Neural progenitor cell (in vitro differentiated cells): ENCODE data around the gene FLT3. TPM values are rescaled to one million over a fixed set of nuclear protein-coding genes. Genes with fewer than 3 reads are reported as not detected.

Experiments
- DNase-seq: peaks from one replicate; pipeline ENCODE4 v3.0.0-alpha.2; 2016; ENCODE audit warnings: low spot score
- H2AFZ ChIP-seq: fragments of 200-600 bp; sonication (generic); replicated peaks from 2 replicates; pipeline ENCODE4 v1.6.1; 2016; ENCODE audit warnings: antibody characterized with exemption
- H3F3A ChIP-seq: fragments of 200-600 bp; sonication (generic); 2 replicates; pipeline ENCODE4 v1.6.1; 2016; ENCODE audit warnings: antibody characterized with exemption, low read depth
- H3K27ac ChIP-seq: fragments of 200-600 bp; sonication (generic); 2 replicates; pipeline ENCODE4 v1.5.1; 2016; ENCODE audit warnings: mild to moderate bottlenecking
- H3K27me3 ChIP-seq: fragments of 200-600 bp; sonication (generic); 2 replicates; pipeline ENCODE4 v1.6.1; 2016; ENCODE audit warnings: mild to moderate bottlenecking, moderate library complexity
- H3K36me3 ChIP-seq: fragments of 200-600 bp; sonication (generic); 2 replicates; pipeline ENCODE4 v1.5.1; 2016
- H3K4me1 ChIP-seq: fragments of 200-600 bp; sonication (generic); 2 replicates; pipeline ENCODE4 v1.6.1; 2016; ENCODE audit warnings: mixed run types
- H3K4me2 ChIP-seq: fragments of 200-600 bp; sonication (generic); 2 replicates; pipeline ENCODE4 v1.6.1; 2016
- H3K4me3 ChIP-seq: fragments of 200-600 bp; sonication (generic); 2 replicates; pipeline ENCODE4 v1.5.1; 2016
- H3K79me2 ChIP-seq: fragments of 200-600 bp; sonication (generic); 2 replicates; pipeline ENCODE4 v1.6.1; 2016; ENCODE audit warnings: low read depth
- H3K9ac ChIP-seq: fragments of 200-600 bp; sonication (generic); 2 replicates; pipeline ENCODE4 v1.6.1; 2016
- H3K9me3 ChIP-seq: fragments of 200-600 bp; sonication (generic); 2 replicates; pipeline ENCODE4 v1.5.1; 2016; ENCODE audit warnings: low read depth
- H4K20me1 ChIP-seq: fragments of 200-600 bp; sonication (generic); 2 replicates; pipeline ENCODE4 v1.6.1; 2016; ENCODE audit warnings: low read depth
- H3K27ac Mint-ChIP-seq: 3 replicates; pipeline ENCODE4 v1.8.0; 2021; ENCODE audit warnings: mixed read lengths
- H3K27me3 Mint-ChIP-seq: 2 replicates; pipeline ENCODE4 v1.8.0; 2022; ENCODE audit warnings: low read depth, mild to moderate bottlenecking, inconsistent platforms, moderate library complexity, mixed read lengths; ENCODE audit not compliant: insufficient read depth
- H3K36me3 Mint-ChIP-seq: 3 replicates; pipeline ENCODE4 v1.8.0; 2021; ENCODE audit warnings: mixed read lengths
- H3K4me1 Mint-ChIP-seq: 3 replicates; pipeline ENCODE4 v1.8.0; 2021; ENCODE audit warnings: mixed read lengths
- H3K4me3 Mint-ChIP-seq: 3 replicates; pipeline ENCODE4 v1.8.0; 2021; ENCODE audit warnings: mild to moderate bottlenecking, moderate library complexity, mixed read lengths
- H3K9me3 Mint-ChIP-seq: 3 replicates; pipeline ENCODE4 v1.8.0; 2020; ENCODE audit warnings: mixed read lengths
- CTCF ChIP-seq: fragments of 200-600 bp; sonication (generic); IDR thresholded peaks from 2 replicates; pipeline ENCODE4 v1.5.1; 2017; ENCODE audit warnings: antibody characterized with exemption, mild to moderate bottlenecking
- EZH2 ChIP-seq: fragments of 200-600 bp; sonication (generic); IDR thresholded peaks from 2 replicates; pipeline ENCODE4 v1.6.1; 2017; ENCODE audit warnings: antibody characterized with exemption, mild to moderate bottlenecking, moderate library complexity
- EZH2phosphoT487 ChIP-seq: fragments of 200-600 bp; sonication (generic); IDR thresholded peaks from 2 replicates; pipeline ENCODE4 v1.6.1; 2017; ENCODE audit warnings: antibody characterized with exemption
- total RNA-seq: library from RNA; depleted of rRNA; stranded (reverse); fragments of >200 nt; gene quantifications from 2 replicates; pipeline ENCODE4 v1.2.3, GENCODE V29; 2015; ENCODE audit warnings: low replicate concordance

FLT3 gene
- total RNA-seq, 1 donor from 2014 or later, result 0.58 TPM

DNA sequence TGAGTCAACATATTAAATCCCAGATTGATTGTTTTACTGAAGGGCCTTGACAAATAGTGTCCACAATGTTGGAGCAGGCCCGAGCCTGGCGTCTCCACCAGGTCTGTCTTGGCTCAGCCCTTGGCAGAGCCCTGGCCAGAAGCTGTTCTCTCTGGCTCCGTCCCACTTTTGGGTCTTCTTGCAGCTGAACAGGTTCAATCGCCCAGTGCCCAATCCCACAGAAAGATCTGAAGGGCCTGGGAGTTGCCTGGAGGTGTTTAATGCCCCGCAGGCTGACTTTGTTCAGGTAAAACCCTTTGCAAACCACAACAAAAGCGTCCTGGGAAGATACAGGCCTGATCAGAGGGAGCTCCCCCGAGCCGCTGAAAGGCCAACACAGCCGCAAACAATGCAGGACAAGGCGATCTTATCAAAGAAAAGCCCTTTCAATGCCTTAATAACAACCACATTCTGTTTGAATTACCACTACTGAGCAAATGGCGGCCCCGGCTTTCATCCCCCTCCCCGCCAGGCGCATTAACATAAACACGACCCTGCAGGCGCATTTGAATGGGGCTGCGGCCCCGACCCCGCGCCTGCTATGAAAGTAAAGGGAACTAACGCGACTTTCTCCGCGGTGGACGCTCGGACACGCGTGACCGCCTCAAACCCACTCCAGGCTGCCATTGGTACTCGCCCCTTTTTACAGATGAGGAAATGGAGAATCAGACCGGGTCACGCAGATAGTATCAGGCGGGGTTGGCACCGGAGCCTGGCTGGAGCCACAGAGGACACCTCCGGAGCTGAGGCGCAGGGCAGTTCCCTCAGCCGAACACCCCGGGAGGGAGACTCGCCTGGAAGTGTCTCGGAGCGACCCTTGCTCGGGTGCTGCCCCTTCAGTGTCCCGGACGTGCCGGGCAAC, 134.4 kb downstream of the FLT3 start:
- Mint-ChIP-seq H3K4me3 (peak overlapping the region; percentile 66), H3K4me1 (peaks cover 32% of the 10 kb centered on the region), H3K27me3 (peaks cover 89% of the 10 kb centered on the region), H3K27ac (no peak overlapping the region), H3K36me3 (no peaks in the 10 kb centered on the region), H3K9me3 (no peaks in the 10 kb centered on the region)
- Histone ChIP-seq H3K4me2 (peak overlapping the region; percentile 66), H4K20me1 (peaks cover 100% of the 10 kb centered on the region), H3K4me3 (peak overlapping the region; percentile 34), H3K9me3 (no peaks in the 10 kb centered on the region), H3F3A (peaks cover 38% of the 10 kb centered on the region), H3K4me1 (peaks cover 41% of the 10 kb centered on the region), H3K79me2 (no peaks in the 10 kb centered on the region), H3K9ac (no peak overlapping the region), H2AFZ (no peak overlapping the region), H3K27ac (no peak overlapping the region), H3K36me3 (no peaks in the 10 kb centered on the region), H3K27me3 (peaks cover 100% of the 10 kb centered on the region)
- TF ChIP-seq CTCF (no peak), EZH2phosphoT487 (peak; percentile 72), EZH2 (peak; percentile 85)
- DNase-seq, result peak; percentile 87

- Mint-ChIP-seq H3K9me3 (no peaks in the 10 kb centered on the region), H3K27me3 (peaks cover 86% of the 10 kb centered on the region), H3K36me3 (no peaks in the 10 kb centered on the region), H3K4me1 (peaks cover 27% of the 10 kb centered on the region), H3K4me3 (peak overlapping the region; percentile 66), H3K27ac (no peak overlapping the region)
- H3K9ac ChIP-seq, result no peak overlapping the region
- H3K9me3 ChIP-seq, result no peaks in the 10 kb centered on the region
- no peak for TF ChIP-seq EZH2
- TF ChIP-seq EZH2phosphoT487, result no peak
- TF ChIP-seq CTCF, result no peak
- peak overlapping the region; percentile 66 for H3K4me2 ChIP-seq
- H3K79me2 ChIP-seq, result no peaks in the 10 kb centered on the region
- H3K4me3 ChIP-seq, result no peak overlapping the region
- H3F3A ChIP-seq, result peaks cover 37% of the 10 kb centered on the region
- H3K27ac ChIP-seq, result no peak overlapping the region
- H2AFZ ChIP-seq, result no peak overlapping the region
- peaks cover 35% of the 10 kb centered on the region for H3K4me1 ChIP-seq
- no peaks in the 10 kb centered on the region for H3K36me3 ChIP-seq
- H4K20me1 ChIP-seq, result peaks cover 100% of the 10 kb centered on the region
- H3K27me3 ChIP-seq, result peaks cover 100% of the 10 kb centered on the region
- no peak for DNase-seq
Observed at GRCh38 chr13:27965343-27965739, 135.0 kb downstream of the FLT3 start.

- peaks cover 30% of the 10 kb centered on the region for H3K4me1 Mint-ChIP-seq
- no peaks in the 10 kb centered on the region for H3K9me3 ChIP-seq
- H3K9me3 Mint-ChIP-seq, result no peaks in the 10 kb centered on the region
- H3K36me3 ChIP-seq, result no peaks in the 10 kb centered on the region
- peaks cover 30% of the 10 kb centered on the region for H3K4me1 ChIP-seq
- H3K27ac Mint-ChIP-seq, result no peak overlapping the region
- H3K36me3 Mint-ChIP-seq, result no peaks in the 10 kb centered on the region
- no peak overlapping the region for H3K4me3 Mint-ChIP-seq
- H3K9ac ChIP-seq, result no peak overlapping the region
- H3K27ac ChIP-seq, result no peak overlapping the region
- H2AFZ ChIP-seq, result no peak overlapping the region
- H3K27me3 Mint-ChIP-seq, result peaks cover 86% of the 10 kb centered on the region
- peaks cover 39% of the 10 kb centered on the region for H3F3A ChIP-seq
- H3K4me3 ChIP-seq, result no peak overlapping the region
- no peak overlapping the region for H3K4me2 ChIP-seq
- peaks cover 100% of the 10 kb centered on the region for H4K20me1 ChIP-seq
- peaks cover 100% of the 10 kb centered on the region for H3K27me3 ChIP-seq
- DNase-seq, result no peak
- TF ChIP-seq EZH2phosphoT487 (no peak), CTCF (no peak), EZH2 (no peak)
- H3K79me2 ChIP-seq, result no peaks in the 10 kb centered on the region
Observed at GRCh38 chr13:27964741-27965323, 135.5 kb downstream of the FLT3 start.
